GM19035 (cell line): Measurements from ENCODE around the gene ETV6.
"Not testable (repeated sequence)": the region's sequence is repeated elsewhere in the genome, so short reads cannot be mapped to it uniquely, and the experiment has no call there.

Experiments used
- ATAC-seq: cut with Tn5 transposase; IDR thresholded peaks from one replicate; pipeline ENCODE4 v1.9.1; 2021; ENCODE audit not compliant: unreplicated experiment

The ETV6 gene

DNA sequence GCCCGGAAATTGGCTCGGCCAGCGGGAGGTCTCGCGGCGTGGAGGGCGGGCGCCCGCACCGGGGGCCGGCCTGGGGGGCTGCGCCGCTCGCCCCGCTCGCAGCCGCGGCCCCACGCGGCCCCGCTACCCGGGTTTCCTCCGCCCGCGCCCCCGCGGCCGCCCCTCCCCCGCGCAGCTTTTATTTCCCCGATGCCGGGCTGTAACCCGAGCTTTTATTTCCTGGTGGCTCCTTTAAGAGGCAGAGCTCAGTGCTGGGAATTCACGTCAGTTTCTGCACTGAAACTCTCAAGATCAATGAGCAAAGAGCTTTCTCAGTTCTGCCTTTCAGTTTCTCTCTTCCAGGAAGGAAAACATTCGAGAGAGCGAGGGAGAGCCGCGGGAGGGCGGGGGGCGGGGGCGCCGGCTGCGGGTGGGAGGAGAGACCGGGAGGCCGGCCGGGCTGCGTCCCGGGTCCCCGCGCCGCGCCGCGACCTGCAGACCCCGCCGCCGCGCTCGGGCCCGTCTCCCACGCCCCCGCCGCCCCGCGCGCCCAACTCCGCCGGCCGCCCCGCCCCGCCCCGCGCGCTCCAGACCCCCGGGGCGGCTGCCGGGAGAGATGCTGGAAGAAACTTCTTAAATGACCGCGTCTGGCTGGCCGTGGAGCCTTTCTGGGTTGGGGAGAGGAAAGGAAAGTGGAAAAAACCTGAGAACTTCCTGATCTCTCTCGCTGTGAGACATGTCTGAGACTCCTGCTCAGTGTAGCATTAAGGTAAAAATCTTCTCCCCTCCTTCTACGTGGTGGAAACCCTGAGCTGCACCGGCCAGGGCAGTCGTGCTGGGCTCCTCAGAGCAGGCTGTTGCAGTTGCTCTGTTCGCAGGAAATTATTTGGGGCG lies at the start of gene ETV6:
Gene ETV6, plus strand, starts transcription at position 262 of the 873 bp plus-strand sequence. Its CDS starts 454 bp downstream, at position 716.
- peak; percentile 44 for ATAC-seq

DNA sequence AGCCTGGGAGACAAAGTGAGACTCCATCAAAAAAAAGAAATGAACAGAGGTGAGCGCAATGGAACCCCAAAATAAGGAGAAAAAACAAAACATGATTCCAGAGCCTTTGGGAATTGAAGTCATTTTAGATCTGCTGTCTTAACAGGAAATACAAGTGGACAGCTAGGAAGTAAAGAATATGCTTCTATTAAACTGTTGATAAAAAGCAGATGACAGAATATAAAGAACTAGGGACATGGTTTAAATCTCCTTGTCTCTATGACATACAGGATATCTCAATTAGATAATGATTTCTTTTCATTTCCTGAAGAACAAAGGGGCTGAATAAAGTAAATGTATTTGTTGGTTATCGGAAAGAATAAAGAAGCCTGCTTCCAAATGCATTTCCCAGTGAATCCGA lies 49.3 kb upstream of the ETV6 start:
- ATAC-seq, result no peak

DNA sequence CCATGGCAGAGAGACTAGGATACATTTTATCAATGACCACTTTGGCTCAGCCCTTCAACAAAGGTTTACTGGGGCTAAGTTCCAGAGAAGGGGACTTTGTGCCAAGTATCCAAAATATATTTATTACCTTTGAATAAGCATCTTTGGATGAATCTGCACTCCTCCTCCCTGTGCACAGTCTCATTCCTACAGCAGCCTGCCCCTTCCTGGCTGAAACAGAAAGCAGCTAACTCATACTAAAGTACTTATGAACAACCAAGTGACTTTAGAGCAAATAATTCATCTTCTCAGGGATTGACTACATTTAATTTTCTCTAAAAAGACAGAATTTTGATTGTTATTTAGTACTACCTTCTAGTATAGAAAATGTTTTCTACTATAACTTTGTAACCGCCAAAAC lies 47.8 kb upstream of the ETV6 start:
- ATAC-seq, result no peak

DNA sequence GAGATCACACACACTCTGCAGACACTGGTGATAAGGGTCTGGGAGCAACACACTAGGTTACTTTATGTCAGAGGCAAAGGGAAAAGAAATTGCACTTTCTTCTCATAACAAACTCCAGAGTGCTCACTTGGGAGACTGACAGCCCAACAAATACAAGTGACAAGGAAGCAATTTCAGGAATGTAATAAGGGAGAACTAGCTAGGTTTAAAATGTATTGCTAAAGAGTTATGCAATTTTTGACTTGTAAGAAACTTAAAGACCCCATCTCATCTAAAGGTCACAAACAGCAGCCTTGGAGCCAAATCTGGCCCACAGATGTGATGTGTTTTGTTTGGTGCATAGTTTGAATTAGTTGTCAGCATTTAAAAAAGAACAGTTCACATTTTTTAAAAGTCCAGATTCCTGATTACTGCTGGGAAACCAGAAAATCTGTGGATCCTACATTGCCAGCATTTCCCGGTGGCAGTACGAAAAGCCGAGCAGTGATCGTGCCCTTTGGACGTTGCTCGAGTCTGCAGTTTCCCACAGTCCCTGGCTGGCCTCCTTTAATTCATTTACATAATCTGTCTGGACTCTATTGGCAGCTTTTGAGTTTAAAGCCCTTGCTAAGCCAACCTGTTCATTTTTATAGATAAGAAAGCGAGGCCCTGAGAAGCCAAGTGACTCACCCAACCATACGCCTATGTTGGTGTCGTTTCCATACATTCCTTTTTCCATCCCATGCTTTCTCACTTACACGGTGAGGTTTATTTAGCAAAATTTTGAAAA lies 42.0 kb upstream of the ETV6 start:
- ATAC-seq, result no peak

DNA sequence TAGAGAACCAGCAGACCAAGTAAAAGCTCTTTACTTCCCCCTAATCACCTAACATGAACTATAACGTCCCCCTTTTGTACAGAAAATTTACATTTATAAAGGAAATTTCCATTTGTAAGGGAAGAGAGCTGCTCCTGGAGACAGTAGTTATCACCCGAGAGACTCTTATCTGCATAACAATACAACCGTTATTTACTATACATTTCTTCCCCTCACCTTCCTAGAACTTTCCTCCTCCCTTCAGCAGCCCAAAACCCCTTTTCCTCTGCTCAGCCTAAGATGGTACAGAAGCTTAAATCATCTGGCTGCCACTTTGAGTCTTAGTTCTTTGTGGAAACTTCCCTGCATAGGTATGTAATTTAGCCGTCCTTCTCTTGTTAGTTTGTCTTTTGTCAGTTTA lies 40.4 kb upstream of the ETV6 start:
- no peak for ATAC-seq

DNA sequence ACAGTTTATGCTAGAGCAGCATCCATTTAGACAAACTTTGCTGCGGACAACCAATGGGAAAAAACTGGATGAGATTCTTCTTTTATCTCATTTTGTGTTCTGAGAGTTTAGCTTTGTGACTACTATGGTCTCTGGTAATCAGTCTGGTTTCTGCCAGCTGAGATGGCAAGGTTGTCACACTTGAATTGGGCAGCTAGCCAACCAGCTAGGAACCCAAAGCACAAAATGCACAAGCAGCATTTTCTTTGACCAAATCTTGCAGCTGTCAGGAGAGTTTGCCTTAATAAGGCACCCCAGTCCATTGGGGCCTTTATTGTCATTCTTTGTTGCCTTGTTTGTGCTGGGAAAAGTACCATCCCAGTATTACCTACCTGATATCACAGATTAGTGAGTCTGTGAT lies 34.0 kb upstream of the ETV6 start:
- no peak for ATAC-seq

DNA sequence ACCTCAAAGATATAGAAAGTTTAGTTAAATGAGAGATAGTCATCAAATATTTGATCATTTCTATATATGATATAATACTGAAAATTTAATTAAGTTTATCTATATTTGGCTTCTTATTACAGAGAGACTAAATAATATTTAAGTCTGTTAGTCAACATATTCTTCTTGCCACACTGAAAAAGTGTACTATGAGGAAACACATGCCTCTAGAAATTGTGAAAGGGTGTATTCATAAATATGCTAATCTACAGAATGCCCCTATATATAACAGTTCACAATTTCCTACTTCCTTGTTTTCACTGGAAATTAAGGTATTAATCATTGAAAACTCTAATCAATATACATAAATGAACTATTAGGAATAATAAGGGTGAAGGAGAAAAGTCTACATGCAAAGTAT lies 31.4 kb upstream of the ETV6 start:
- no peak for ATAC-seq

DNA sequence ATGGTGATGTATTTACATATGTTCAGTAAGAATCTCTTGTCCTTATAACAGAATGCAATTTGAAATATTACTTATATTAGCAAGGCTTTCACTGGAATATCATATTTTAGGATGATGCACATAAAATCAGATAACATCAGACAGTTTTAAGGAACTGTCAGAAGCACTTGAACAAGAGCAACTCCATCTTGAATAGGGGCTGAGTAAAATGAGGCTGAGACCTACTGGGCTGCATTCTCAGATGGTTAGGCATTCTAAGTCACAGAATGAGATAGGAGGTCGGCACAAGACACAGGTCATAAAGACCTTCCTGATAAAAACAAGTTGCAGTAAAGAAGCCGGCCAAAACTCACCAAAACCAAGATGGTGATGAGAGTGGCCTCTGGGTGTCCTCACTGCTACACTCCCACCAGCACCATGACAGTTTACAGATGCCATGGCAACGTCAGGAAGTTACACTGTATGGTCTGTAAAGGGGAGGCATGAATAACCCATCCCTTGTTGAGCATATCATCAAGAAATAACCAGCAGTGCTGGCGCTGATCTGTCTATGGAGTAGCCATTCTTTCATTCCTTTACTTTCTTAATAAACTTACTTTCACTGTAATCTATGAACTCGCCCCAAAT lies 27.6 kb upstream of the ETV6 start:
- ATAC-seq, result no peak

DNA sequence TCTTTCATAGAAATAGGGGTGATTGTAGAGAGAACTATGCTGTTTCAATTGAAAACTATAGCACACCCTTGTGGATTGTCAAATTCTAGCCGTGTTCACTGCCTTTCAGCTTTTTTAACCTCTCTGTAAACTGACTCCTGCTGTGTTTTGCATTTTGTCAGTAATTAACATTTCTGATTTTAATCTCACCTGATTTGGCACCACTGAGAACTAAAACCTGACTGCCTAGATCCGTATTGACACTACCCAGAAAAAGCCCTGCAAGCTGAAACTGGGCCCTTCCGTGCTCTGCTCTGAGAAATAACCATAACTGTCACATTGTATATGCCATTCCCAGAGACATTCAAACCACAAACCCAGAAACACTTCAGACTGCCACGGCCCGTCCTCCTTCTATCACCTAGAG lies 26.6 kb upstream of the ETV6 start:
- ATAC-seq, result no peak

DNA sequence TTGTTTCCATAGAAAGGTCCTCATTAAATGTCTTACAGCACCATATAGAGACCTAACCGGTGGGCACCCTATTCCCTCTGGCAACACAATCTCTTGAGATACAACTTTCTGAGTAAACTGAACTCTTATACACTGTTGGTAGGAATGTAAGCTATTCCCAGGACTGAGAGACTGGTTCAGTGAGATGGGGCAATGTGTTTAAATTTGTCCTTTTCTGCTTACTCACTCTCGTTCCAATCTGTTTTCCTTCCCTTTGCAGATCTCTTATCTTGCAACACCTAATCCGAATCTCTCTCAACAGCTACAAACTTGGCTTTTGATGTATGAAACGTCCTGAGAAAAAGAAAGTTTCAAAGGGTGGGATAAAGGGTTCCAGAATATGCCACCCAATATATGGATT lies 26.1 kb upstream of the ETV6 start:
- no peak for ATAC-seq

DNA sequence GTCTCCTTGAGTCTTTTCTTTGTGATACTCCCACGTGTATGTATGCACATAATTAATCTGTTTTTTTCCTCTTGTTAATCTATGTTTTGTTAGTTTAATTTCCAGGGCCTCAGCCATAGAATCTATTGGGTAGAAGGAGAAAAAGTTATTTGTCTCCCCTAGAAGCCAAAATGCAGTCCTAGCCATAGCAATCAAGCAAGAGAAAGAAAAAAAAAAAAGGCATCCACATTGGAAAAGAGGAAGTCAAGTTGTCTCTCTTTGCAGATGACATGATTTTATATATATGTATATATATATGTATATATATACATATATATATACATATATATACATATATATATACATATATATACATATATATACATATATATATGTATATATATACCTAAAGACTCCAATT lies 25.4 kb upstream of the ETV6 start:
- no peak for ATAC-seq

DNA sequence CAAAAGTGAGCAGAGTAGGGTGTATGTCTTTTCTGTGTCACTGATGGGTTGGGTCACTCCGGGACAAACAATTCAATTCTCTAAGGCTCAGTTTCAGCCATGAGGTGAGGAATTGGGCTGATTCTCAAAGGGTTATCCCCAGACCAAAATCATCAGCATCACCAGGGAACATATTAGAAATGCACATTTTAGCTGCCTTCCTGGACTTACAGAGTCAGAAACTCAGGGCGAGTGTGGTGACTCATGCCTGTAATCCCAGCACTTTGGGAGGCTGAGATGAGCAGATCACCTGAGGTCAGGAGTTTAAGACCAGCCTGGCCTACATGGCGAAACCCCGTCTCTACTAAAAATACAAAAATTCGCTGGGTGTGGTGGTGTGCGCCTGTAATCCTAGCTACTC lies 21.8 kb upstream of the ETV6 start:
- not testable (repeated sequence) for ATAC-seq

DNA sequence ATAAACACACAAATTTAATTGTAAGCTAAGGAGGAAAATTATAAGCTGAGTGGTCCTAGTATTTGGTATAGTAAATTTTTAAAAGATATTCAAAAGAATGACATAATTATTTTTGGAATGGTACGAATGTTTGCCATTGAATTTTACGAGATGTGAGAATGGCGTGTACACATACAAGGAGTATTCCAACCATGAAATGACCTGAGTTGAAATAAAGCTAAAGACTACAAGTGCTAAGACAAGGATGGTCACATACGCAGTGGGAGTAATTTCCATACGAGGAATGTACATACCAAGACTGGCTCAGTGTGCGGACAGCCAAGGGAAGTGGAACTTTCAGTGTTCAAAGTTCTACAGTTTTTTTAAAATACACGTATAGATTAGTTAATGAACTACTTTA lies 21.1 kb upstream of the ETV6 start:
- no peak for ATAC-seq

DNA sequence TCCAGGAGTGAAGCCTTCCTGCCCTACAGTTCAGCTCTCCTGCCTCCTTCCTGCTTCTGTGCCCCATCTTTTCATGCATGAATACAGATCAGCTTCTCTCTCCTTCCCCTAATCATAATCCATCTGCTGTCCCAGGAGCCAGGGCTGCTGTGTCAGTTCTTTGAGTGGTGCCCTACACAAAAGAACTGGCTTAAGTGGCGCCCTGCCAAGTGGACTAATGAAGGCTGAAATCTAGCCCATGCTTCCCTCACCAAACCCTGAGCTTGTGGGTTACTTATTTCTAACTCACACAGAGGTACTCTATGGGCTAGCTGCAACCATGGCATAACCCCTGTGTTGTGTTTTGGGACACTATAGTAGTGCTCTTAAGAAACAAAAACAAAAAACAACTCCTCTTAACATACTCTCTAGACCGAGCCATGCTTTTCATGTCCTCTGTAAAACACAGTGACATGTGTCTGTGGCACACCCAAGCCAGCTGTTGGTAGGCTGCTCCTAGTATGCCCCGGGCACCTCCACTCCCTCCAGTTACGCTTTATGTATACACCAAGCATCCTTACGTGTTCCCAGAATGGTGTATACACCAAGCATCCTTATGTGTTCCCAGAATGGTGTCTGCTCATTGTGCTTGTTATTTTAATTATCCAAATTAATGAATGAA lies 19.3 kb upstream of the ETV6 start:
- ATAC-seq, result no peak

DNA sequence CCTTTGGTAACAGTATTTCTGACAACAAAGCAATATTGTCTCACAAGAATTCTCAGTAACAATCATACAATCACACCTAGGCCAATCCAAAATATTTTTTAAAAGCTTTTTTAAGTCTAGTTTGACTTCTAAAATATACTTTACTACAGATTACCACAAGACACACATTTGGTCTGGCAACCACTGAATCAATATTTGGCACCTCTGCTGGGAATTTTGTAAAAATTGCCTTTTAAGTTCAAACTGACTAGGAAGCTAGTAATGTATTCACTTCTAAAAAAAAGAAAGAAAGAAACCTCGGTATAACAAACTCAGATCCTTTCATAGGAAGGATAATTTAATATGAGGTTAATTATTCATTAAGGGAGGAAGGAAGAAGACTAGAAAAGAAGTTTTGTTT lies 18.2 kb upstream of the ETV6 start:
- no peak for ATAC-seq

DNA sequence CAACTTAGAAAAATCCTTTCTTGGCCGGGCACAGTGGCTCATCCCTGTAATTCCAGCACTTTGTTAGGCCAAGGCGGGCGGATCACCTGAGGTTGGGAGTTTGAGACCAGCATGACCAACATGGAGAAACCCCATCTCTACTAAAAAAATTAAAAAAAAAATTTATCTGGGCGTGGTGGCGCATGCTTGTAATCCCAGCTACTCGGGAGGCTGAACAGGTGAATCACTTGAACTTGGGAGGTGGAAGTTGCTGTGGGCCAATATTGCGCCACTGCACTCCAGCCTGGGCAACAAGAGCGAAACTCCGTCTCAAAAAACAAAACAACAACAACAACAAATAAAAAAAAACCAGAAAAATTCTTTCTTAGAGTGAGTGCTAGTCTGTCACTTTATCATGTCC lies 17.6 kb upstream of the ETV6 start:
- not testable (repeated sequence) for ATAC-seq

DNA sequence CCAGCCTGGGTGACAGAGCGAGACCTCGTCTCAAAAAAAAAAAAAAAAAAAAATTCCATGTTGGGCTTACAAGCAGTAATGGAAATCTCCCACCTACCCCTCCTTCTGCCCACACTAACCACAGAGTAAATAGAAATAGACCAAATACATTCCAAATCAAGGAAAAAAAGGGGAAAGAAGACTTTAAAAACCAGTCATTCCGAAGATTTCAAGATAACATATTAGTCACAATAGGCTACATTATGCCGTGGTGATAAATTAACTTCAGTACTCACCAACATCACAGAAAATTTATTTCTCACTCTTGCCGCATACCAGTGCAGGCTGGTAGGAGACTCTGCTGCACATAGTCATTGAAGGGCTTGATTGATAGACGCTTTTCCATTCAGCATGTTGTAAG lies 15.5 kb upstream of the ETV6 start:
- no peak for ATAC-seq

DNA sequence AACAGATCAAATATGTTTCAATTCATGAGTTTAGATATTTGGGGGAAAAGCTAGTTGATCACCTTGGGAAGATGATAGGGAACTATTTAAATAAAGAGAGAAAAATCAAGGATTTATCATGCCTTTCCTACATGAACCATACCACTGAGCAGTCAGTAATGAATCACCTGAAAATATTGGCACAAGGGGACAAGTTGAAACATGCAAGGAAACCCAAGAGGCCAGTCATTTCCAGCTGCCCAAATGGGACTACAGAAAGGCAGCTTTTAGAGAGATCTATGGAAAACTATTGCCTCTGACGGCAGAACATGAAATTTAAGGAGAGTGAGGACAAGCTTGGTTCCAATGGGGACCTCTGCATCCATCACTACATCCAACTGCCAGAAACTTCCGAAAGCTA lies 14.1 kb upstream of the ETV6 start:
- no peak for ATAC-seq

DNA sequence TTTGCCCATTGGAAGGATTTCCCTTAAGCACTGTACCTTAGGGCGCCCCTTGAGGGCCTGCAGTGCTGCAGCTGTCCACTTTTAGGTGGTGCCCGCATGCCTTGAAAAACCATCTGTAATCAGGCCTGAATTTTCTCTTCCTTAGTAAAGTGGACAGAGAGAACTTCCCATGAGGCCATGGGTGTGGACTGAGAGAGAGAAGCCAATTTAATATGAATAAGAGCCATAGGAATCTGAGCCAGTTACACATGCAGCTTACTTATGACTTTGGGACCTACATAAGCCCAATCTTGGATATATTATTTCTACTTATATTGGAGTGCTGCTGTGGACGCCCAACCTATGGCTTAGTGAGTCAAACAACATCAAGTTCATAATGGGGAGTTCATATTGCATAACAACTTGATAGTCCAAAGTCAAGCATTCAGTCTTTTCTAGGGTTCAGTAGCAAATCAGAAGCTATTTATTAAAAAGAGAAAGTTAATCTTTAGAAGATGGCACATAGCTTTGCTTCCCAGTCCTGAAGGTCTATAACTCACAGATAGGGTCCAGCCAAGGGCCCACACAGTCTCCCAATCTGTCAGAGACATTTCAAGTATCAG lies 11.1 kb upstream of the ETV6 start:
- no peak for ATAC-seq

DNA sequence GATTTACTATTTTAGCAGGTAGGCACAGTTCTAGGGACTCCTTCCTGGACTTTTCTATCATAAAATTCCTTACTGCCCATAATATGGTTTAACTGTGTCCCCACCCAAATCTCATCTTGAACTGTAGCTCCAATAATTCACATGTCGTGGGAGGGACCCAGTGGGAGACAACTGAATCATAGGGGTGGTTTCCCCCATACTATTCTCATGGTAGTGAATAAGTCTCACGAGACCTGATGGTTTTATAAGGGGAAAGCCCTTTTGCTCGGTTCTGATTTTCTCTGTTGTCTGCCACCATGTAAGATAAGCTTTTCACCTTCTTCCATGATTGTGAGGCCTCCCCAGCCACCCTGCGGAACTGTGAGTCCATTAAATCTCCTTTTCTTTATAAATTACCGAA lies 10.0 kb upstream of the ETV6 start:
- no peak for ATAC-seq

DNA sequence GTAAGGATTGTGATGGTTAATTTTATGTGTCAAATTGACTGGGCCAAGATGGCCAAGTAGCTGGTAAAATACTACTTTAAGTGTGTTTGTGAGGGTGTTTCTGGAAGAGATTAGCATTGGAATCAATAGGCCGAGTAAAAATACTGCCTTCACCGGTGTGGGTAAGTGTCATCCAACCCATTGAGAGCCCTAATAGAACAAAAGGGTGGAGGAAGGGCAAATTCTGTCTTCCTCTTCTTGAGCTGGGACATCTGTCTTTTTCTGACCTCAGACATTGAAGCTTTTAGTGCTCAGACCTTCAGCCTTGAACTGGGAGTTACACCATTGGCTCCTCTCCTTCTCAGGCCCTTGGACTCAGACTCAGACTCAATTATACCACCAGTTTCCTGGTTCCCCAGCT lies 8.0 kb upstream of the ETV6 start:
- no peak for ATAC-seq
